ENCODE measurements around the gene THSD4. TPM values are rescaled to one million over a fixed set of nuclear protein-coding genes. Genes with fewer than 3 reads are reported as not detected.
A peak's percentile ranks its signal among the peaks of the same experiment; 100 is the strongest.

THSD4 gene
- total RNA-seq, 1 donor from 2014 or later = 66.8 TPM

DNA sequence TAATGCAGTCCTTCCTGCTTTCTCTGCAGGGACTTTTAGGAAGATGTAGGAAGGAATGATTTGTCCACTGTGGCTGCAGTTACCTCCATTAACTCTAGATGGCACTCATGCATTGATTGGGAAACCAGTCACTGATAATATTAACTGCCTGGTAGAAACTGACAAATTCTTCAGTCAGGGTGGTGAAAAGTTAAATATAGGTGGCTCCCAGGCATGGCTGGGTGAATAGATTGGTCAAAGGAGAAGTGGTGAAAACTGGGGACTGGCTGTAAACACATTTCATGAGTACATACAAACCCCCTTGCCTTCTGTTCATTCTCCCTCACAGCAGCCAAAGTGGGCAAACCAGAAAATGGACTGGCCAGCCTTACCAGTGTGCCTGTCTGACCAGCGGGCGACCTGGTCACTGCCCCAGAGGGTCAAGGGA is 333.4 kb downstream of the THSD4 start:
- H3K27me3 ChIP-seq = no peaks in the 10 kb centered on the region
- intact Hi-C loops (cut with DNase I) = loop anchor here (10.0 kb wide), 1 partner anchor 356 kb away; no protein-coding TSS in a partner anchor
- peak overlapping the region; percentile 51 for H3K27ac ChIP-seq
- H3K36me3 ChIP-seq = no peaks in the 10 kb centered on the region
- TF ChIP-seq POLR2AphosphoS5 (IDR thresholded peaks at IDR 0.05; ENCODE audit: insufficient read depth in 1 of 2, low read depth in 1 of 2) = peak in 1 of 2 donors; percentile 29
- TF ChIP-seq POLR2A (IDR thresholded peaks at IDR 0.05) = no peak
- peak; percentile 72 to 86 (median 81) for TF ChIP-seq CTCF (IDR thresholded peaks at IDR 0.05)
- peaks cover 25% of the 10 kb centered on the region for H3K4me1 ChIP-seq
- H3K9me3 ChIP-seq = no peaks in the 10 kb centered on the region
- no peak overlapping the region for H3K4me3 ChIP-seq
- DNase-seq (ENCODE audit: extremely low spot score in 2 of 2) = no peak

DNA sequence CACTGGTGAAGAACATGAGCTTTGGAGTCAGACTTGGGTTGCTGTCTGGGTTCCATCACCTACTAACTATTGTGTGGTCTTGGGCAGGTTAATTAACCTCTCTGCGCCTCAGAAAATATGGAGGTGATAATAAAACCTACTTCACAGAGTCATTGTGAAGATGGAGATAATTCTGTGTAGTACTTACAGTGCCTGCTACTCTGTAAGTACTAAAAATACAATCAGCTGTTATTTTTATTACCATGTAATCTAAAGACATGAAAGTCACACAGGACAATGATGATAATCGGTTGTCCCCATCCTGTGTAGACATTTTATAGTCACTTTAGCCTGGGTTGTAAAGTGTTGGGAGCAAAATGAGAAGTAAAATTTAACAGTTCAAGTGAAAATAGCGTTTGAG is 334.1 kb downstream of the THSD4 start:
- no peaks in the 10 kb centered on the region for H3K9me3 ChIP-seq
- peak overlapping the region; percentile 51 for H3K27ac ChIP-seq
- intact Hi-C loops (cut with DNase I) = loop anchor here (10.0 kb wide), 1 partner anchor 355 kb away; no protein-coding TSS in a partner anchor
- no peak overlapping the region for H3K4me3 ChIP-seq
- H3K27me3 ChIP-seq = no peaks in the 10 kb centered on the region
- DNase-seq (ENCODE audit: extremely low spot score in 2 of 2) = no peak
- TF ChIP-seq POLR2AphosphoS5 (IDR thresholded peaks at IDR 0.05; ENCODE audit: insufficient read depth in 1 of 2, low read depth in 1 of 2) (no peak), POLR2A (IDR thresholded peaks at IDR 0.05) (no peak), CTCF (IDR thresholded peaks at IDR 0.05) (no peak)
- peaks cover 24% of the 10 kb centered on the region for H3K4me1 ChIP-seq
- H3K36me3 ChIP-seq = no peaks in the 10 kb centered on the region

GRCh38 chr15:71449956-71450355 is 334.7 kb downstream of the THSD4 start:
- intact Hi-C loops (cut with DNase I) = loop anchor here (5.0 to 10.0 kb wide), 2 partner anchors 287 to 355 kb away; no protein-coding TSS in a partner anchor
- Histone ChIP-seq H3K27me3 (no peaks in the 10 kb centered on the region), H3K36me3 (no peaks in the 10 kb centered on the region), H3K4me1 (peaks cover 30% of the 10 kb centered on the region), H3K4me3 (no peak overlapping the region), H3K9me3 (no peaks in the 10 kb centered on the region), H3K27ac (peak overlapping the region; percentile 6)
- DNase-seq (ENCODE audit: extremely low spot score in 2 of 2) = no peak
- TF ChIP-seq POLR2AphosphoS5 (IDR thresholded peaks at IDR 0.05; ENCODE audit: insufficient read depth in 1 of 2, low read depth in 1 of 2) (no peak), POLR2A (IDR thresholded peaks at IDR 0.05) (no peak), CTCF (IDR thresholded peaks at IDR 0.05) (no peak)

- no peaks in the 10 kb centered on the region for H3K36me3 ChIP-seq
- H3K27ac ChIP-seq = peak overlapping the region; percentile 50
- intact Hi-C loops (cut with DNase I) = loop anchor here (5.0 kb wide), 1 partner anchor 286 kb away; no protein-coding TSS in a partner anchor
- DNase-seq (ENCODE audit: extremely low spot score in 2 of 2) = no peak
- H3K9me3 ChIP-seq = no peaks in the 10 kb centered on the region
- TF ChIP-seq POLR2A (IDR thresholded peaks at IDR 0.05) (no peak), POLR2AphosphoS5 (IDR thresholded peaks at IDR 0.05; ENCODE audit: insufficient read depth in 1 of 2, low read depth in 1 of 2) (no peak), CTCF (IDR thresholded peaks at IDR 0.05) (no peak)
- H3K4me1 ChIP-seq = peaks cover 40% of the 10 kb centered on the region
- H3K27me3 ChIP-seq = no peaks in the 10 kb centered on the region
- H3K4me3 ChIP-seq = no peak overlapping the region
These were observed 335.9 kb downstream of the THSD4 start for GRCh38 chr15:71451130-71451529.

DNA sequence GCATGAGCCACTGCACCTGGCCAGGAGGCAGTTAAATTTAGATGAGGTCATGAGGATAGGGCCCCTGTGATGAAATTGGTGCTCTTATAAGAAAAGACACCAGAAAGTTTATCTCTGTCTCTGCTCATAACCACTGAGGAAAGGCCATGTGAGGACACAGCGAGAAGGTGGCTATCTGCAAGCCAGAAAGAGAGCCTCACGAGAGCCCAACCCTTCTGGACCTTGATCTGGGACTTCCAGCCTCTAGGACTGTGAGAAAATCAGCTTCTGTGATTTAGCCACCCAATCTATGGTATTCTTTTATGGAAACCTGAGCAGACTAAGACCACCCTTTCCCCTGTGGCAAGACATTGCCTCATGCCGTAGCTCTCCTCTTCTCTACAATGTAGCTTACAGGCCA is 337.6 kb downstream of the THSD4 start:
- intact Hi-C loops (cut with DNase I) = loop anchor here (5.0 kb wide), 1 partner anchor 284 kb away; no protein-coding TSS in a partner anchor

More for the DNA sequence above, 337.6 kb downstream of the THSD4 start:
- H3K27me3 ChIP-seq = no peaks in the 10 kb centered on the region
- H3K4me1 ChIP-seq = peaks cover 37% of the 10 kb centered on the region
- no peak overlapping the region for H3K27ac ChIP-seq
- no peaks in the 10 kb centered on the region for H3K9me3 ChIP-seq
- no peak for TF ChIP-seq CTCF (IDR thresholded peaks at IDR 0.05)
- TF ChIP-seq POLR2A (IDR thresholded peaks at IDR 0.05) = no peak
- no peak for TF ChIP-seq POLR2AphosphoS5 (IDR thresholded peaks at IDR 0.05; ENCODE audit: insufficient read depth in 1 of 2, low read depth in 1 of 2)
- no peak for DNase-seq (ENCODE audit: extremely low spot score in 2 of 2)
- H3K36me3 ChIP-seq = no peaks in the 10 kb centered on the region
- H3K4me3 ChIP-seq = no peak overlapping the region
